Measurements from ENCODE around the gene FYTTD1.

DNA sequence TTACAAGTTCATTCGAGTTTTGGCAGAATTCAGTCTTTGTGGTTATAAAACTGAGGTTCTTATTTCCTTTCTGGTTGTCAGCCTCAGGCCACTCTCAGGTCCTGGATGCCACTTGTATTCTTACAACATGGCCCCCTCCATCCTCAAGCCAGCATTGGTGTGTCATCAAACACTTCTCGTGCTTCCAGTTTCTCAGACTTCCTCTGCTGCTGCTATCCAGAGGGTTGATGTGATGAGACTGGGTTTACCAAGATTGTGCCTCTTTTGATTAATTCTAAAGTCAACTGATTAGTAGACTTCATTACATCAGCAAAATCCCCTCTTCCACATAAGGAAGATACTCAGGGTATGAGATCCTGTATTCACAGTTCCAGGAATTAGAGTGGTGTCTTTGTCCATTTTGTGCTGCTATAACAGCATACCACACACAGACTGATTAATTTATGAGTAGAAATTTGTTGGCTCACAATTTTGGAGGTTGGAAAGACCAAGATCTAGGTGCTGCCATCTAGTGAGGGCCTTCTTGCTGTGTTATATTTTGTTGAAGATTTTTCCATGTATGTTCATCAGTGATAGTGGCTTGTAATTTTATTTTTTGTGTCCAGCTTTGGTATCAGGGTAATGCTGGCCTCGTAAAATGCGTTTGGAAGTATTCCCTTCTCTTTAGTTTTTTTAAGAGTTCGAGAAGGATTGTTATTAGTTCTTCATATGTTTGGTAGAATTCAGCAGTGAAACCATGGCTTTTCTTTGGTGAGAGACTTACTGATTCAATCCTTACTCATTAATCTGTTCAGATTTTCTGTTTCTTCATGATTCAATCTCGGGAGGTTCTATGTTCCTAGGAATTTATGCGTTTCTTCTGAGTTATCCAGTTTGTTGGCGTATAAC is 52.5 kb downstream of the FYTTD1 start:
- TF ChIP-seq, protein P1, sequence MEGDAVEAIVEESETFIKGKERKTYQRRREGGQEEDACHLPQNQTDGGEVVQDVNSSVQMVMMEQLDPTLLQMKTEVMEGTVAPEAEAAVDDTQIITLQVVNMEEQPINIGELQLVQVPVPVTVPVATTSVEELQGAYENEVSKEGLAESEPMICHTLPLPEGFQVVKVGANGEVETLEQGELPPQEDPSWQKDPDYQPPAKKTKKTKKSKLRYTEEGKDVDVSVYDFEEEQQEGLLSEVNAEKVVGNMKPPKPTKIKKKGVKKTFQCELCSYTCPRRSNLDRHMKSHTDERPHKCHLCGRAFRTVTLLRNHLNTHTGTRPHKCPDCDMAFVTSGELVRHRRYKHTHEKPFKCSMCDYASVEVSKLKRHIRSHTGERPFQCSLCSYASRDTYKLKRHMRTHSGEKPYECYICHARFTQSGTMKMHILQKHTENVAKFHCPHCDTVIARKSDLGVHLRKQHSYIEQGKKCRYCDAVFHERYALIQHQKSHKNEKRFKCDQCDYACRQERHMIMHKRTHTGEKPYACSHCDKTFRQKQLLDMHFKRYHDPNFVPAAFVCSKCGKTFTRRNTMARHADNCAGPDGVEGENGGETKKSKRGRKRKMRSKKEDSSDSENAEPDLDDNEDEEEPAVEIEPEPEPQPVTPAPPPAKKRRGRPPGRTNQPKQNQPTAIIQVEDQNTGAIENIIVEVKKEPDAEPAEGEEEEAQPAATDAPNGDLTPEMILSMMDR (IDR thresholded peaks at IDR 0.05 in 2 of 3, conservative IDR thresholded peaks at IDR 0.05 in 1 of 3; ENCODE audit: borderline replicate concordance in 1 of 3, insufficient read depth in 1 of 3, low read depth in 2 of 3, low read length in 2 of 3): peak; percentile 43 to 56 (median 50); a peak in 5 of 6 replicates
- TF ChIP-seq, protein P2, sequence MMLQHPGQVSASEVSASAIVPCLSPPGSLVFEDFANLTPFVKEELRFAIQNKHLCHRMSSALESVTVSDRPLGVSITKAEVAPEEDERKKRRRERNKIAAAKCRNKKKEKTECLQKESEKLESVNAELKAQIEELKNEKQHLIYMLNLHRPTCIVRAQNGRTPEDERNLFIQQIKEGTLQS (IDR thresholded peaks at IDR 0.05): no peak
- TF ChIP-seq RAD21 (IDR thresholded peaks at IDR 0.05; ENCODE audit: low read depth) (peak; percentile 51), ZNF274 (IDR thresholded peaks at IDR 0.05; ENCODE audit: low read depth, low read length) (no peak), POLR2A (IDR thresholded peaks at IDR 0.05; ENCODE audit: borderline replicate concordance, extremely low read depth, insufficient read depth, insufficient read length) (no peak), YY1 (IDR thresholded peaks at IDR 0.05; ENCODE audit: extremely low read depth, insufficient replicate concordance, low read depth, low read length) (no peak), POLR2AphosphoS5 (IDR thresholded peaks at IDR 0.05; ENCODE audit: low read depth, low read length) (no peak), EZH2 (IDR thresholded peaks at IDR 0.05) (no peak), SP1 (IDR thresholded peaks at IDR 0.05; ENCODE audit: low read depth) (no peak), EGR1 (IDR thresholded peaks at IDR 0.05; ENCODE audit: low read depth) (no peak), JUND (IDR thresholded peaks at IDR 0.05) (no peak)
- TF ChIP-seq, protein P3, sequence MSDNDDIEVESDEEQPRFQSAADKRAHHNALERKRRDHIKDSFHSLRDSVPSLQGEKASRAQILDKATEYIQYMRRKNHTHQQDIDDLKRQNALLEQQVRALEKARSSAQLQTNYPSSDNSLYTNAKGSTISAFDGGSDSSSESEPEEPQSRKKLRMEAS (IDR thresholded peaks at IDR 0.05): no peak
- TF ChIP-seq, protein P4, sequence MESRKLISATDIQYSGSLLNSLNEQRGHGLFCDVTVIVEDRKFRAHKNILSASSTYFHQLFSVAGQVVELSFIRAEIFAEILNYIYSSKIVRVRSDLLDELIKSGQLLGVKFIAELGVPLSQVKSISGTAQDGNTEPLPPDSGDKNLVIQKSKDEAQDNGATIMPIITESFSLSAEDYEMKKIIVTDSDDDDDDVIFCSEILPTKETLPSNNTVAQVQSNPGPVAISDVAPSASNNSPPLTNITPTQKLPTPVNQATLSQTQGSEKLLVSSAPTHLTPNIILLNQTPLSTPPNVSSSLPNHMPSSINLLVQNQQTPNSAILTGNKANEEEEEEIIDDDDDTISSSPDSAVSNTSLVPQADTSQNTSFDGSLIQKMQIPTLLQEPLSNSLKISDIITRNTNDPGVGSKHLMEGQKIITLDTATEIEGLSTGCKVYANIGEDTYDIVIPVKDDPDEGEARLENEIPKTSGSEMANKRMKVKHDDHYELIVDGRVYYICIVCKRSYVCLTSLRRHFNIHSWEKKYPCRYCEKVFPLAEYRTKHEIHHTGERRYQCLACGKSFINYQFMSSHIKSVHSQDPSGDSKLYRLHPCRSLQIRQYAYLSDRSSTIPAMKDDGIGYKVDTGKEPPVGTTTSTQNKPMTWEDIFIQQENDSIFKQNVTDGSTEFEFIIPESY (IDR thresholded peaks at IDR 0.05; ENCODE audit: extremely low read depth, insufficient replicate concordance, low read length): no peak
- TF ChIP-seq, protein P5, sequence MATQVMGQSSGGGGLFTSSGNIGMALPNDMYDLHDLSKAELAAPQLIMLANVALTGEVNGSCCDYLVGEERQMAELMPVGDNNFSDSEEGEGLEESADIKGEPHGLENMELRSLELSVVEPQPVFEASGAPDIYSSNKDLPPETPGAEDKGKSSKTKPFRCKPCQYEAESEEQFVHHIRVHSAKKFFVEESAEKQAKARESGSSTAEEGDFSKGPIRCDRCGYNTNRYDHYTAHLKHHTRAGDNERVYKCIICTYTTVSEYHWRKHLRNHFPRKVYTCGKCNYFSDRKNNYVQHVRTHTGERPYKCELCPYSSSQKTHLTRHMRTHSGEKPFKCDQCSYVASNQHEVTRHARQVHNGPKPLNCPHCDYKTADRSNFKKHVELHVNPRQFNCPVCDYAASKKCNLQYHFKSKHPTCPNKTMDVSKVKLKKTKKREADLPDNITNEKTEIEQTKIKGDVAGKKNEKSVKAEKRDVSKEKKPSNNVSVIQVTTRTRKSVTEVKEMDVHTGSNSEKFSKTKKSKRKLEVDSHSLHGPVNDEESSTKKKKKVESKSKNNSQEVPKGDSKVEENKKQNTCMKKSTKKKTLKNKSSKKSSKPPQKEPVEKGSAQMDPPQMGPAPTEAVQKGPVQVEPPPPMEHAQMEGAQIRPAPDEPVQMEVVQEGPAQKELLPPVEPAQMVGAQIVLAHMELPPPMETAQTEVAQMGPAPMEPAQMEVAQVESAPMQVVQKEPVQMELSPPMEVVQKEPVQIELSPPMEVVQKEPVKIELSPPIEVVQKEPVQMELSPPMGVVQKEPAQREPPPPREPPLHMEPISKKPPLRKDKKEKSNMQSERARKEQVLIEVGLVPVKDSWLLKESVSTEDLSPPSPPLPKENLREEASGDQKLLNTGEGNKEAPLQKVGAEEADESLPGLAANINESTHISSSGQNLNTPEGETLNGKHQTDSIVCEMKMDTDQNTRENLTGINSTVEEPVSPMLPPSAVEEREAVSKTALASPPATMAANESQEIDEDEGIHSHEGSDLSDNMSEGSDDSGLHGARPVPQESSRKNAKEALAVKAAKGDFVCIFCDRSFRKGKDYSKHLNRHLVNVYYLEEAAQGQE (IDR thresholded peaks at IDR 0.05; ENCODE audit: low read depth): no peak

Measured in HCT116 (cell line).